ENCODE measurements around the gene IFNK.

The IFNK gene

DNA sequence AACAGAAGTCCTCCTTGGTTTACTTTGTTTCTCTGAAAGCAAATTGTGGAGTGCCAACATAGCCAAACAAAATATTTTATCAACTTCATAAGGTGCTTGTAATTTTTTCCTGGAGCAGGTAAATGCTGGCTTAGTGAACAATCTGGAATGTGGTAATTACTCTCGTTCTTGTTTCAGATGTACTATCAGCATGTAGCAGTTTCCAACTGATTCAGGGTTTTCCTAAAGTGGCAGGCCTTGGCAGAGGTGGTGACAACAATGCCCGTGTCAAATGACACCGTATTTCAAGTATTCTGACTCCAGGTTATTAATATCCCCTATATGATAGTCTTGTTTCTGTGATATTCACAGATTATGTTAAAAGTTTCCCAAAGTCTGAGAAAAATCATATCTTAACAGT lies 48.0 kb downstream of the IFNK start:
- peak overlapping the region; percentile 93 for H2AFZ ChIP-seq
- H3K4me2 ChIP-seq (ENCODE audit: low read length) = peak overlapping the region; percentile 88
- H3K79me2 ChIP-seq = peaks cover 2% of the 10 kb centered on the region
- no peaks in the 10 kb centered on the region for H3K9me3 ChIP-seq (ENCODE audit: control insufficient read depth, low read length)
- peaks cover 3% of the 10 kb centered on the region for H3K4me1 ChIP-seq
- H3K36me3 ChIP-seq (ENCODE audit: control insufficient read depth, insufficient read depth, low read length) = no peaks in the 10 kb centered on the region
- TF ChIP-seq, protein P1, sequence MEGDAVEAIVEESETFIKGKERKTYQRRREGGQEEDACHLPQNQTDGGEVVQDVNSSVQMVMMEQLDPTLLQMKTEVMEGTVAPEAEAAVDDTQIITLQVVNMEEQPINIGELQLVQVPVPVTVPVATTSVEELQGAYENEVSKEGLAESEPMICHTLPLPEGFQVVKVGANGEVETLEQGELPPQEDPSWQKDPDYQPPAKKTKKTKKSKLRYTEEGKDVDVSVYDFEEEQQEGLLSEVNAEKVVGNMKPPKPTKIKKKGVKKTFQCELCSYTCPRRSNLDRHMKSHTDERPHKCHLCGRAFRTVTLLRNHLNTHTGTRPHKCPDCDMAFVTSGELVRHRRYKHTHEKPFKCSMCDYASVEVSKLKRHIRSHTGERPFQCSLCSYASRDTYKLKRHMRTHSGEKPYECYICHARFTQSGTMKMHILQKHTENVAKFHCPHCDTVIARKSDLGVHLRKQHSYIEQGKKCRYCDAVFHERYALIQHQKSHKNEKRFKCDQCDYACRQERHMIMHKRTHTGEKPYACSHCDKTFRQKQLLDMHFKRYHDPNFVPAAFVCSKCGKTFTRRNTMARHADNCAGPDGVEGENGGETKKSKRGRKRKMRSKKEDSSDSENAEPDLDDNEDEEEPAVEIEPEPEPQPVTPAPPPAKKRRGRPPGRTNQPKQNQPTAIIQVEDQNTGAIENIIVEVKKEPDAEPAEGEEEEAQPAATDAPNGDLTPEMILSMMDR (IDR thresholded peaks at IDR 0.05) = no peak
- H3K27ac ChIP-seq = peak overlapping the region; percentile 94
- no peaks in the 10 kb centered on the region for H3K27me3 ChIP-seq (ENCODE audit: control insufficient read depth, insufficient read depth, low read length)
- peak overlapping the region; percentile 80 for H3K4me3 ChIP-seq (ENCODE audit: low read depth, low read length)
- H3K9ac ChIP-seq = no peak overlapping the region

DNA sequence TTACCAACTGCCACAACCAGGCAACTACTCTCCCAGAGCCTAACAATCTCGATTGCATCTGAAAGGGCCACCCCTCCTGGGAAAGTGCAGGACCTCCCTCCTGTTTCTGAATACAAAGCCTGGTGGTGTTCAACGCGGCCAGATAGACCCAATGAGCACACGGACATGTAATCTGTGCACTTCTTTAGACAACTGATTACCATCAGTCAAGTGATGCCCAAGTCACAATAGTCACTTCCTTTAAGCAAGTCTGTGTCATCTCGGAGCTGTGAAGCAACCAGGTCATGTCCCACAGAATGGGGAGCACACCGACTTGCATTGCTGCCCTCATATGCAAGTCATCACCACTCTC lies 48.5 kb downstream of the IFNK start:
- Histone ChIP-seq H3K9ac (peak overlapping the region; percentile 28), H3K36me3 (ENCODE audit: control insufficient read depth, insufficient read depth, low read length) (no peaks in the 10 kb centered on the region), H2AFZ (peak overlapping the region; percentile 93), H3K9me3 (ENCODE audit: control insufficient read depth, low read length) (no peaks in the 10 kb centered on the region), H3K4me1 (peaks cover 3% of the 10 kb centered on the region), H3K4me3 (ENCODE audit: low read depth, low read length) (peak overlapping the region; percentile 80), H3K27ac (peak overlapping the region; percentile 94), H3K27me3 (ENCODE audit: control insufficient read depth, insufficient read depth, low read length) (no peaks in the 10 kb centered on the region), H3K4me2 (ENCODE audit: low read length) (peak overlapping the region; percentile 88), H3K79me2 (peaks cover 2% of the 10 kb centered on the region)
- TF ChIP-seq, protein P1 (IDR thresholded peaks at IDR 0.05) = no peak

DNA sequence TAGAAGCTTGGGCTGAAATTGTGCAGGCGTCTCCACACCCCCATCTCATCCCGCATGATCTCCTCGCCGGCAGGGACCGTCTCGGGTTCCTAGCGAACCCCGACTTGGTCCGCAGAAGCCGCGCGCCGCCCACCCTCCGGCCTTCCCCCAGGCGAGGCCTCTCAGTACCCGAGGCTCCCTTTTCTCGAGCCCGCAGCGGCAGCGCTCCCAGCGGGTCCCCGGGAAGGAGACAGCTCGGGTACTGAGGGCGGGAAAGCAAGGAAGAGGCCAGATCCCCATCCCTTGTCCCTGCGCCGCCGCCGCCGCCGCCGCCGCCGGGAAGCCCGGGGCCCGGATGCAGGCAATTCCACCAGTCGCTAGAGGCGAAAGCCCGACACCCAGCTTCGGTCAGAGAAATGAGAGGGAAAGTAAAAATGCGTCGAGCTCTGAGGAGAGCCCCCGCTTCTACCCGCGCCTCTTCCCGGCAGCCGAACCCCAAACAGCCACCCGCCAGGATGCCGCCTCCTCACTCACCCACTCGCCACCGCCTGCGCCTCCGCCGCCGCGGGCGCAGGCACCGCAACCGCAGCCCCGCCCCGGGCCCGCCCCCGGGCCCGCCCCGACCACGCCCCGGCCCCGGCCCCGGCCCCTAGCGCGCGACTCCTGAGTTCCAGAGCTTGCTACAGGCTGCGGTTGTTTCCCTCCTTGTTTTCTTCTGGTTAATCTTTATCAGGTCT lies 49.0 kb downstream of the IFNK start, which contains the start of gene C9orf72:
Gene C9orf72 (minus strand): TSS at position 564 of the 716 bp plus-strand sequence. CDS start 6,361 bp downstream, outside the sequence.
- TF ChIP-seq, protein P1 (IDR thresholded peaks at IDR 0.05) = no peak
- H3K4me1 ChIP-seq = peaks cover 3% of the 10 kb centered on the region
- H3K9ac ChIP-seq = peak within 1 kb of the TSS; percentile 28
- H2AFZ ChIP-seq = peak within 1 kb of the TSS; percentile 93
- H3K79me2 ChIP-seq = peaks cover 2% of the 10 kb centered on the region
- H3K27me3 ChIP-seq (ENCODE audit: control insufficient read depth, insufficient read depth, low read length) = no peaks in the 10 kb centered on the region
- no peaks in the 10 kb centered on the region for H3K9me3 ChIP-seq (ENCODE audit: control insufficient read depth, low read length)
- H3K27ac ChIP-seq = peak within 1 kb of the TSS; percentile 94
- peak within 1 kb of the TSS; percentile 88 for H3K4me2 ChIP-seq (ENCODE audit: low read length)
- H3K36me3 ChIP-seq (ENCODE audit: control insufficient read depth, insufficient read depth, low read length) = no peaks in the 10 kb centered on the region
- peak within 1 kb of the TSS; percentile 80 for H3K4me3 ChIP-seq (ENCODE audit: low read depth, low read length)

DNA sequence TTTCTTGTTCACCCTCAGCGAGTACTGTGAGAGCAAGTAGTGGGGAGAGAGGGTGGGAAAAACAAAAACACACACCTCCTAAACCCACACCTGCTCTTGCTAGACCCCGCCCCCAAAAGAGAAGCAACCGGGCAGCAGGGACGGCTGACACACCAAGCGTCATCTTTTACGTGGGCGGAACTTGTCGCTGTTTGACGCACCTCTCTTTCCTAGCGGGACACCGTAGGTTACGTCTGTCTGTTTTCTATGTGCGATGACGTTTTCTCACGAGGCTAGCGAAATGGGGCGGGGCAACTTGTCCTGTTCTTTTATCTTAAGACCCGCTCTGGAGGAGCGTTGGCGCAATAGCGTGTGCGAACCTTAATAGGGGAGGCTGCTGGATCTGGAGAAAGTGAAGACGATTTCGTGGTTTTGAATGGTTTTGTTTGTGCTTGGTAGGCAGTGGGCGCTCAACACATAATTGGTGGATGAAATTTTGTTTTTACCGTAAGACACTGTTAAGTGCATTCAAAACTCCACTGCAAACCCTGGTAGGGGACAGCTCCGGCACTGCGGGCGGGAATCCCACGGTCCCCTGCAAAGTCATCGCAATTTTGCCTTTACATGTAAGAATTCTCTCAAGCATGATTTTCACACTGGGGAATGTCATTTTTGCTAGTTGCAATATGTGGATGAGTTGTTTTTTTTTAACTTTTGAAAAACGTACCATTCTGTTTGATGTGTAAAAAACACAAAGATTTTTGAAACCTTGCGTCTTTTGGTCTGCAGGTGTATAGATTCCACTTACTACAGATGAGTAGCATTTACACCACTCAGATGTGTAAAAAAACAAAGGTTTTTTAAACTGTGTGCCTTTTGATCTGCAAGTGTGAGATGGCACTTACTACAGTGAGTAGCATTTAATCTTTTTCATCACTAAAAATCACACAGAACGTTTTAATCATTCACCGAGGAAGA lies 49.8 kb downstream of the IFNK start:
- H3K36me3 ChIP-seq (ENCODE audit: control insufficient read depth, insufficient read depth, low read length) = no peaks in the 10 kb centered on the region
- H3K9me3 ChIP-seq (ENCODE audit: control insufficient read depth, low read length) = no peaks in the 10 kb centered on the region
- H3K27ac ChIP-seq = peak overlapping the region; percentile 94
- peak overlapping the region; percentile 80 for H3K4me3 ChIP-seq (ENCODE audit: low read depth, low read length)
- TF ChIP-seq, protein P1 (IDR thresholded peaks at IDR 0.05) = no peak
- peaks cover 3% of the 10 kb centered on the region for H3K4me1 ChIP-seq
- no peaks in the 10 kb centered on the region for H3K27me3 ChIP-seq (ENCODE audit: control insufficient read depth, insufficient read depth, low read length)
- H3K4me2 ChIP-seq (ENCODE audit: low read length) = peak overlapping the region; percentile 88
- peak overlapping the region; percentile 74 for H2AFZ ChIP-seq
- no peak overlapping the region for H3K9ac ChIP-seq
- no peaks in the 10 kb centered on the region for H3K79me2 ChIP-seq

Data from parathyroid adenoma (tissue), 2 donors.